GM13976 (cell line): ENCODE results near the gene DLX4.

Source experiments
- DNase-seq: peaks from one replicate; pipeline ENCODE4 v3.0.0; 2012; ENCODE audit warnings: low spot score
- in situ Hi-C: fragments of 300-500 bp; cut with MboI; formaldehyde crosslinking; loops from one replicate; pipeline ENCODE4 v1.12.0; 2022; ENCODE audit warnings: low sequenced_read_pairs, mixed read lengths, inconsistent platforms; ENCODE audit not compliant: unreplicated experiment
- TF ChIP-seq, protein P1 (sequence below): IDR thresholded peaks from 2 replicates; pipeline ENCODE4 v1.5.1; 2012; ENCODE audit warnings: borderline replicate concordance, mild to moderate bottlenecking; ENCODE audit not compliant: insufficient read depth; ENCODE audit errors: extremely low read depth, missing control alignments, control extremely low read depth

DLX4 gene

DNA sequence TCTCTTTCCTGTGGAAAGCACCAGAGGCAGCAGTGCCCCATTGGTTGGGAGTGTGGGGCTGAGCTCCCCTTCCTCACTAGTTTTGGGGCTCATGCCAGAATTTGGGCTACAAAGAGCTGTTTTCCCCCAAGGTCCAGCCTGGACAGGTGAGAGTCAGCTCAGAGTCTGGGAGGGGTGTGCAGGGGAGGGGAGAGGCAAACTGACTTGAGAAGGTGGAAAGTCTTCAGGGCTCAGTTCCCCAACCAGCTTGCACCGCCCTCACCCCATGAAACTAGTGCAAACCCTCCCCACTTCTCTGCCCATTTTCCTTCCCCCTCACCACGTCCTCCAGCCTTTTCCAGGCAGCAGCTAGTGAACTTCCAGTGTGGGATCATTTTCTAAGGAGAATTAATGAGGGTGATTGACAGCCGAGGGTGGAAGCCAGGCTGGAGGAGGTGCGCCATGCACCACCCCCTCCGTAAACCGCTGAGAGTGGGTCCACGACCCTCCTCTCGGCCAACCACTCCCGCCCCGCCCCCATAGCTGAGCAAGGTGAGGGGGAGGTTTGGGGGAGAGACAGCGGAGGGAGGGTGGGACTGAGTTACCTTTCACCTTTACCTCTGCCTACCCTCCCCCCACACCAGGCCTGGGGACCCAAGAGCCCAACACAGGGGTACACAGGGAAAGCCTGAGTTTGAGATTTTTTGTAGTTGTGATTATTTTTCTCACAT, 6.2 kb upstream of the DLX4 start:
- TF ChIP-seq, protein P1, sequence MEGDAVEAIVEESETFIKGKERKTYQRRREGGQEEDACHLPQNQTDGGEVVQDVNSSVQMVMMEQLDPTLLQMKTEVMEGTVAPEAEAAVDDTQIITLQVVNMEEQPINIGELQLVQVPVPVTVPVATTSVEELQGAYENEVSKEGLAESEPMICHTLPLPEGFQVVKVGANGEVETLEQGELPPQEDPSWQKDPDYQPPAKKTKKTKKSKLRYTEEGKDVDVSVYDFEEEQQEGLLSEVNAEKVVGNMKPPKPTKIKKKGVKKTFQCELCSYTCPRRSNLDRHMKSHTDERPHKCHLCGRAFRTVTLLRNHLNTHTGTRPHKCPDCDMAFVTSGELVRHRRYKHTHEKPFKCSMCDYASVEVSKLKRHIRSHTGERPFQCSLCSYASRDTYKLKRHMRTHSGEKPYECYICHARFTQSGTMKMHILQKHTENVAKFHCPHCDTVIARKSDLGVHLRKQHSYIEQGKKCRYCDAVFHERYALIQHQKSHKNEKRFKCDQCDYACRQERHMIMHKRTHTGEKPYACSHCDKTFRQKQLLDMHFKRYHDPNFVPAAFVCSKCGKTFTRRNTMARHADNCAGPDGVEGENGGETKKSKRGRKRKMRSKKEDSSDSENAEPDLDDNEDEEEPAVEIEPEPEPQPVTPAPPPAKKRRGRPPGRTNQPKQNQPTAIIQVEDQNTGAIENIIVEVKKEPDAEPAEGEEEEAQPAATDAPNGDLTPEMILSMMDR, result no peak
- DNase-seq, result no peak
- in situ Hi-C loops, result no loop called here

DNA sequence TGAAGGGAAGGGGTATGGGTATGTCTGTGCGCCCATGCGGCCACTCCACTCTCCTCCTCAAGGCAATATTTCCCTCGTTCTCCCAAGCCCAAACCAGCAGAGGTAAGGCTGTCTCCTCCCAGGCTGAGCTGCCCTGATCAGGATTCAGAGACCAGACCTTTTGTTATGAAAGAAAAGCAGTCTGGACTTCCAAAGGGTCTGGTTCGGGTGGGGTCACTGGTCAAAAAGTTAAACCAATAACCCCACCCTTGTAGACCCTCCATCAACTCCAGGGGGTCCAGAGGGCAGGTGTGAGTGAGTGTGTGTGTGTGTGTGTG, 5.7 kb upstream of the DLX4 start:
- in situ Hi-C loops, result no loop called here
- DNase-seq, result no peak
- TF ChIP-seq, protein P1, result no peak

DNA sequence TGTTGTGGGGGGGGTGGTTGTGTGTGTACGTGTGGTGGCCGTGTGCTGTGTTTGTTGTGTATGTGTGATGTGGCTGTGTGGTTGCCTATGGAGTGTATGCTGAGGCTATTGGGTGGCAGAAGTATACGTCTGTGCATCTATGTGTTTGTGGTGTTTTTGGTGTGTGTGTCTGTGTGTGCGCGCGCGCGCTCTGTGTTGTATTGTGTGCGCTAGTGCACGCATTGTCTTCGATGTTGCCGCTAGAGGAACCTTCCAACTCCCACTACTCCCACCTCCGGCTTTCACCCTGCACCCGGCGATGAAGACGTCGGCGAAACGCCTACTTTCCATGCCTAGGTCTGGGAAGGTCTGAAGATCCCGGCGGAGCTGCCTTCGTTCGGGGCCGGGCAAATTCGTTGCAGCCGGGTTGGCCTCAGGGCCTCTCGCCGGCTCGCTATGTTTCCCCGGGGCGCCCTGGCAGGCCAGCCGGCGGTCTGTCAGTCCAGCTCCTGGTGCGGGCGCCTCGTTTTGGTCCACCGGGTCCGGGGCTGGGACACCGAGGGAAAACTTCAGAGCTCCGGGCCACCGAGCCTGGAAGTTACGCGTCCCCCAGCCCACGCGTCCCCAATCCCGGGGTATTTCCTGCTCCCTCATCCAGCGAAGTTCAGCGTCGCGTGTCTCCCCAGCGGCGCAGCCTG, 5.2 kb upstream of the DLX4 start:
- no peak for DNase-seq
- in situ Hi-C loops, result no loop called here
- TF ChIP-seq, protein P1, result no peak

DNA sequence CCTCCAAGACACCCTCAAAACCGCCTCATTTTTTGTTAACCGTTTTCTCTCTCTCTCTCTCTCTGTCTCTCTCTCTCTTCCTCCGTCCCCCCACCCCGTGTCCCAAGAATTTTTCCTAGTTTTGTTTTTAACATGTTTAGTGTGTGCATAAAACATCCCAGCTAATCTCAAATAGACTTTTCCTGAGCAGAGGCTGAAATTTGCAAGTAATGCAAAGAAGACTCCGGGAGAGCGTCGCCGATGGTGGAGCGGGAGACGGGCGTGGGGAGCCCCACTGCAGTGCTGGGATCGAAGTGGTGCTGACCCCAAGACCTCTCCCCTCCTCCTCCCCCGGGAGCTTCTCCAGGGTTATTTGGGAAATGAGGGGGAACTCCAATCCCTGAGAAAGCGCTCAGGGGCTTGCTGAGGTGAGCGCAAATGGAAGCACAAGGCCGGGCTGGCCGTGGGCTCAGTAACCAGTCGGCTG, 4.7 kb upstream of the DLX4 start:
- TF ChIP-seq, protein P1, result no peak
- no peak for DNase-seq

DNA sequence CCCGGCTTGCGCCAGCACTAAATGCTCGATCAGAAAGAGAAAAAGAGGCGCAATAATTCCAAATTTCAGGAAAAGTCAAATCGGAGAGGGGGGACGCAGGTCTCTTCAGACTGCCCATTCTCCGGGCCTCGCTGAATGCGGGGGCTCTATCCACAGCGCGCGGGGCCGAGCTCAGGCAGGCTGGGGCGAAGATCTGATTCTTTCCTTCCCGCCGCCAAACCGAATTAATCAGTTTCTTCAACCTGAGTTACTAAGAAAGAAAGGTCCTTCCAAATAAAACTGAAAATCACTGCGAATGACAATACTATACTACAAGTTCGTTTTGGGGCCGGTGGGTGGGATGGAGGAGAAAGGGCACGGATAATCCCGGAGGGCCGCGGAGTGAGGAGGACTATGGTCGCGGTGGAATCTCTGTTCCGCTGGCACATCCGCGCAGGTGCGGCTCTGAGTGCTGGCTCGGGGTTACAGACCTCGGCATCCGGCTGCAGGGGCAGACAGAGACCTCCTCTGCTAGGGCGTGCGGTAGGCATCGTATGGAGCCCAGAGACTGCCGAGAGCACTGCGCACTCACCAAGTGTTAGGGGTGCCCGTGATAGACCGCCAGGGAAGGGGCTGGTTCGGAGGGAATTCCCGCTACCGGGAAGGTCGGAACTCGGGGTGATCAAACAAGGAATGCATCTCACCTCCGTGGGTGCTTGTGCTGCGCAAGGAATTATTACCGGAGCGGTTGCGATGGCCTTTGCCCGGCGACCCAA, 4.0 kb upstream of the DLX4 start:
- TF ChIP-seq, protein P1, result no peak
- no peak for DNase-seq
- in situ Hi-C loops, result no loop called here

More for the DNA sequence above, 4.7 kb upstream of the DLX4 start:
- in situ Hi-C loops, result no loop called here

DNA sequence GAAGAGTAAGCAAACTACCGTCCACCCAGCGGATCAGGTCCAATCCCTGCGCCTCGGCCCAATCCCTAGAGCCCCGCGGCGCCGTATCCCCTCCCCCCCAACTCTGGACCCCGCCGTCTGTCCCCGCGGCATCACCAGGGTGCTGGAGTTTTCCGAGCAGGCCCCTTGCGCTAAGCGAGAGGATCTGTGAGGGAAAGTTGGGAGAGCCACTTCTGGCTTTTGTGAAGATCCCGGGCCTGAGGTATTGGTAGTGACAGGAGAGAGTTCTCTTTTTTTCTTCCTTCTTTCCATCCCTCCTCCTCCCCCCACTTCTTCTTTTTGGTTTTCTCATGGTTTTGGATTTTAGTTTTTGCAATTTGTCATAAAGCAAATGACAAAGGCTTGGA, 3.5 kb upstream of the DLX4 start:
- TF ChIP-seq, protein P1, result no peak
- DNase-seq, result no peak
- in situ Hi-C loops, result no loop called here
